CD4-positive, alpha-beta T cell treated with Interleukin-15 for 1 hour (primary cell): ENCODE results near the gene IRF3.

Experiments
- DNase-seq: peaks from one replicate; pipeline ENCODE4 v3.0.0-alpha.2; 2020

IRF3 gene

DNA sequence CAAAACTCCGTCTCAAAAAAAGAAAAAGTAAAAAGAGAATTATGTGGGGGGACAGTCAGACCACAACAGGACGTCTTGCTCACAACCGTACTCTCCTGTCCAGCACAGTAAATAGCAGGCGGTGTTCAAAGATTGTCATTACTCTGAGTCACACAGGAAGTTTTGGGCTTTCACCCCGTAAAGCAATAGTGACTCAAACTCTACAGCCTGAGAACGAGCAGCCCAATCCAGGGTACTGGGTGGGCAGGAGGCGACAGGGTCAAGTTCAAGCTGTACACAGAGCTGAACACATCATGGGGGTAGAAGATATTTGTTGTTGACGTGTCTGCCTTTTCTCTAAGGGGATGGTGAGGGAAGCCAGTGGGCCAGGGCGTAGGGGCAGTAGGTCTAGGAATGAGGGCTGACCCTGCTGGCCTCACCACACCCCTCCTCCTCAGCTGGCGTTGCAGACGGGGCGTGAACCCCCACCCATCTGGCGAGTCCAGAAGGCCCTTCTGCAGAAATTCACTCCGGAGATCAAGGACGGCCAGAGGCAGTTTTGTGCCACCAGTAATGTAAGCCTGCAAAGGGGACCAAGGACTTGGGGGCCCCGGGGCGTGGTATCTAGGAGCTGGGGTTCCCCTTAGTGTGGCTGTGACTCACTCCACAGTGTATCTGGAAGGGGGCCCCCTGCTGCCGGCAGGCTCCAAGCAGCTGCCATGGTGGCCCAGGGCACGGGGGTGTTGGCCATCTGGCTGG lies 51.4 kb downstream of the IRF3 start:
- no peak for DNase-seq

DNA sequence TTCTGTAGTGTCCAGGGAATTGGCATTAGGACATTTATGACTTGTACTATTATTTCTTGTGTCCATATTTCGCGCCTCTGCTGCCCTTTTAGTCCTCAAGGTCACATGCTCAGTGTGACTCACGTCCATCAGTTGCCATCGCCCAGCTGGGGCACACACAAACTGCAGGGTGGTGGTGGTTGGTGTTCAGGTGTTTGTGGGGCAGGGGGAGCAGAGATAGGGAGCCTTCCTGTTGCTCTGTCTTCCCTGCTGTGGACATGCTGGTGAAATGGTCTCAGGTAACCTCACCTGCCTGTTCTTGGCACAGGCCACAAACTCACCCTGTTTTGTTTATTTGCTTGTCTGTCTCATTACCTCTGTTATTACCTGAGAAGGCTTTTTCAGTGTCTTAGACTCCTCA lies 52.3 kb downstream of the IRF3 start:
- DNase-seq, result no peak
